Hematopoietic multipotent progenitor cell treated with erythropoietin and hydrocortisone succinate and interleukin-3 and kit ligand, for 15 days (in vitro differentiated cells): Measurements from ENCODE around the gene ARPC1A.
A peak's percentile ranks its signal among the peaks of the same experiment; 100 is the strongest.

Source experiments
- DNase-seq: peaks from one replicate; pipeline ENCODE4 v3.0.0-alpha.2; 2015; ENCODE audit warnings: low spot score

The ARPC1A gene

GRCh38 chr7:99410635-99411034, 84.9 kb downstream of the ARPC1A start:
- no peak for DNase-seq

- DNase-seq = peak; percentile 35
Observed at GRCh38 chr7:99415513-99416127, 89.9 kb downstream of the ARPC1A start.
